ENCODE data around the gene WDCP.
A peak's percentile ranks its signal among the peaks of the same experiment; 100 is the strongest.
"Not testable (repeated sequence)": the region's sequence is repeated elsewhere in the genome, so short reads cannot be mapped to it uniquely, and the experiment has no call there.

Gene WDCP, protein sequence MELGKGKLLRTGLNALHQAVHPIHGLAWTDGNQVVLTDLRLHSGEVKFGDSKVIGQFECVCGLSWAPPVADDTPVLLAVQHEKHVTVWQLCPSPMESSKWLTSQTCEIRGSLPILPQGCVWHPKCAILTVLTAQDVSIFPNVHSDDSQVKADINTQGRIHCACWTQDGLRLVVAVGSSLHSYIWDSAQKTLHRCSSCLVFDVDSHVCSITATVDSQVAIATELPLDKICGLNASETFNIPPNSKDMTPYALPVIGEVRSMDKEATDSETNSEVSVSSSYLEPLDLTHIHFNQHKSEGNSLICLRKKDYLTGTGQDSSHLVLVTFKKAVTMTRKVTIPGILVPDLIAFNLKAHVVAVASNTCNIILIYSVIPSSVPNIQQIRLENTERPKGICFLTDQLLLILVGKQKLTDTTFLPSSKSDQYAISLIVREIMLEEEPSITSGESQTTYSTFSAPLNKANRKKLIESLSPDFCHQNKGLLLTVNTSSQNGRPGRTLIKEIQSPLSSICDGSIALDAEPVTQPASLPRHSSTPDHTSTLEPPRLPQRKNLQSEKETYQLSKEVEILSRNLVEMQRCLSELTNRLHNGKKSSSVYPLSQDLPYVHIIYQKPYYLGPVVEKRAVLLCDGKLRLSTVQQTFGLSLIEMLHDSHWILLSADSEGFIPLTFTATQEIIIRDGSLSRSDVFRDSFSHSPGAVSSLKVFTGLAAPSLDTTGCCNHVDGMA

DNA sequence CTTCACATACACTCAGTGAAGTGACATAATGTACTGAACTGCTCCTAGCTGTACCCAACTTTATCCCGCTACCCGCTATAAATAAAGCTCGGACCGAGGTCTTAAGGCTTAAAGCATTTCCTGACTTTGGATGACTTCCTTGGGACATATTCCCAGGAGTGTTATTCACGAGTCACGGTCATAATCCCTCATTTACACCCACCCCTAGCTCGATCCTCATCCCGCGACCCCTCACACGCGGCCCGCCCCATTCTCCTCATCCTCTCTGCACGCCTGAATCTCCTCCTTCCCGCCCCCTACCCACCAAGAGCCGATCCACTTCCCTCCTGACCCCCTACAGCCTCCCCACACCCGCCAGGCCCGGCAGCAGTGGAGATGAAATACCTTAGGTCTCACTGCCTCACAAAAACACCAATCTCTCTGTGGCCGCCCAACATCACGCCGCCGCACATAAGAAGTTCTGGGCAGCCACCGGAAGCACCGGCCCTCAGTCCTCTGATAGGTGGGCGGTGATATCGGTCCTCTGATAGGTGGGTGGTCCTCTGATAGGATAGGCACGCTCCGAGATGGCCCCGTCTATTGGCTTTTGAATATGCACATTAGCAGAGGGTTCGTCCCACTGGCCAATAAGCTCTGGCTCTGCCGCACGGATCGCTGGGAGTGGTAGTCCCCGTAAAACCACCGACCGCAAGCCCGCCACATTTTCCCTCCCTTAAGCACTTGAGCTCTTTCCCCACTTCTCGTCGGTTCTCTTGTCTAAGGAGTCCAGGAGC lies at the start of gene WDCP:
Gene WDCP, minus strand, starts transcription at position 462 of the 773 bp plus-strand sequence. CDS start 7,897 bp downstream, outside the sequence.
- peak; percentile 96 to 98 (median 97) for DNase-seq

DNA sequence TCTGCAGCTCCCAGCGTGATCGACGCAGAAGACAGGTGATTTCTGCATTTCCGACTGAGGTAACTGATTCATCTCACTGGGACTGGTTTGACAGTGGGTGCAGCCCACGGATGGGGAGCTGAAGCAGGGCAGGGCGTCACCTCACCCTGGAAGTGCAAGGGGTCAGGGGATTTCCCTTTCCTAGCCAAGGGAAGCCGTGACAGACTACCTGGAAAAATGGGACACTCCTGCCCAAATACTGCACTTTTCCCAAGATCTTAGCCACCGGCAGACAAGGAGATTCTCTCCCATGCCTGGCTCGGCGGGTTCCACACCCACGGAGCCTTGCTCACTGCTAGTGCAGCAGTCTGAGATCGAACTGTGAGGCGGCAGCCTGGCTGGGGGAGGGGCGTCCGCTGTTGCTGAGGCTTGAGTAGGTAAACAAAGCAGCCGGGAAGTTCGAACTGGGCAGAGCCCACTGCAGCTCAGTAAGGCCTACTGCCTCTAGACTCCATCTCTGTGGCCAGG lies 48.0 kb upstream of the WDCP start:
- DNase-seq: not testable (repeated sequence)

DNA sequence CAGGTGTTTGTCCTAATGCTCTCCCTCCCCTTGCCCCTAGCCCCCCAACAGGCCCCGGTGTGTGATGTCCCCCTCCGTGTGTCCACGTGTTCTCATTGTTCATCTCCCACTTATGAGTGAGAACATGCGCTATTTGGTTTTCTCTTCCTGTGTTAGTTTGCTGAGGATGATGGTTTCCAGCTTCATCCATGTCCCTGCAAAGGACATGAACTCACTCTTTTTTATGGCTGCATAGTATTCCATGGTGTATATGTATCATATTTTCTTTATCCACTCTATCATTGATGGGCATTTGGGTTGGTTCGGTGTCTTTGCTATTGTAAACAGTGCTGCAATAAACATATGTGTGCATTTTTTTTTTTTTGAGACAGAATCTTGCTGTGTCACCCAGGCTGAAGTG lies 46.1 kb upstream of the WDCP start:
- DNase-seq: not testable (repeated sequence)

GRCh38 chr2:24088821-24089359 lies 41.7 kb upstream of the WDCP start:
- DNase-seq: peak; percentile 15 to 26 (median 18)

DNA sequence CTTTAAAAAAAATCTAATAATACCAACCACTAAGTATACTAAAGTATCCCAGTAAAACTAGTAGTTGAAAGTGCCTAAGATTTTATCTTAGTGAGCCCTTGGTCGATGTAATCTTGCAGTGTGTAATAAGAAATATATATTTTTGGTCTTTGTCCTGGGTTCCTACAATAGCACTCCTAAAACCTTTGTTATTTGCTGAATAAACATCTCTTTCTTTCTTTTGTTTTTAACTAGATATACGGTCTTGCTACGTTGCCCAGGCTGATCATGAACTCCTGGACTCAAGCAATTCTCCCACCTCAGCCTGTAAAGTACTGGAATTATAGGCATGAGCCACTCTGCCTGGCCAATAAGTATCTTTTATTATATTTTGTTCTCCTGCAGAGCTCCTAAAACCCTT lies 39.8 kb upstream of the WDCP start:
- DNase-seq: no peak

- DNase-seq: no peak
Measured at GRCh38 chr2:24086241-24086640, 39.0 kb upstream of the WDCP start.

GRCh38 chr2:24085200-24085489 lies 38.0 kb upstream of the WDCP start:
- no peak for DNase-seq

DNA sequence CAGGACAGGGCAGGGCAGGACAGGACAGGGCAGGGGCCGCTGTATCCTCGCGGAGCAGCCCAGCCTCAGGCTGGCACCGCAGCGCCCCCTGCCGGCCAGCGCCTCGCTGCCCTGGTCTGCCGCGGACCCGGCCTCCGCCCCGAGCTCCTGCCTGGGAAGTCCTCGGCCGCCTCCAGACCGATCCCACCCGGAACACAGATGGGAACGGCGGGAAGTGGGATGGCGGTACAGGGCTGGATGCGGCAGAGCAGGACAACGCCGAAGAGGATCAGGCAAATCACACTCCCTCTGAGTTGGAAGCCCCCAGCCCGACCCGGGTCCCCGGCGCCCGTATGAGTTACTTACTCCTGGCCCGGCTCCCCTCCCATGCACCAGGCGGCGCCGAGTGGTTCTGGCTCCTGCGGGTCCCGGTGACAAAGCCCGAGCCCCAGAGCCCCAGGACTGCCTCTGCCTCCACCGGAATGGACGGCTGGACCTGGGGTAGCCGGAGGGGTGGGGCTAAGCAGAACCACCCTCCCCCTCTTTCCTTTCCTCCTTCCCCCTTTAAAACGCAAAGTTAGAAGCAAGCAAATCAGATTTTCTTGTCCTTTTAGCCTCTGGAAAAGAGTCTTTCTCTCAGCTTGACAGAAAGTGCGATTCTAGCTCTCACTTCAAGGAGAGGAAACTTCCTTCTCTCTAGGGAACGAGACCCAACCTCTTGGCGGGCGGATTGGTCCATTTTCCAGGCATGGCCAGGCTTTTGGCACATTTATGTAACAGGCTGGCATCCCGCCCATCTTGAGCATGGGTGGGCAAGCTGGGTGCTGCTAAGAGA lies 37.4 kb upstream of the WDCP start, which contains the start of gene TP53I3:
Gene TP53I3, minus strand, starts transcription at position 449 of the 814 bp plus-strand sequence. CDS start 508 bp downstream, outside the sequence.
- peak; percentile 92 to 97 (median 96) for DNase-seq

GRCh38 chr2:24083567-24084385 lies 36.6 kb upstream of the WDCP start:
- DNase-seq: peak; percentile 91 to 94 (median 91)

GRCh38 chr2:24082787-24083566 lies 35.8 kb upstream of the WDCP start:
- no peak for DNase-seq

DNA sequence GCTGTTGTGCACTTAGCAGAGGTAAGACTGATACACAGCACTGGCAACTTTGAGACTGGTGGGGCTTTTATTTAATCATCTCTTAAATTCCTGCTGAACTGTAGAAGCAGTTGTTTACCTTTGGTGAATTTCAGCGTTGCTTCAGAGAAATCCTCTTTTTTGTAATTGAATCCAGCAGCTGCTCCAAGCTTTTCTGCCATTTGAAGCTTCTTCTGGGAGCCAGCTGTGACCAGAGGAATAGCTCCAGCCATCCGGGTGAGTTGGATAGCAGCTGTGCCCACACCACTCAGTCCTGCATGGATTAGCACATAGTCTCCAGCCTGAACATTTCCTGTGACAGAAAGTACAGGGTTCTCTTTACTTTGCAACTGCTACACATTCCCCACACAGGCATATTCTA lies 33.5 kb upstream of the WDCP start:
- DNase-seq: no peak

DNA sequence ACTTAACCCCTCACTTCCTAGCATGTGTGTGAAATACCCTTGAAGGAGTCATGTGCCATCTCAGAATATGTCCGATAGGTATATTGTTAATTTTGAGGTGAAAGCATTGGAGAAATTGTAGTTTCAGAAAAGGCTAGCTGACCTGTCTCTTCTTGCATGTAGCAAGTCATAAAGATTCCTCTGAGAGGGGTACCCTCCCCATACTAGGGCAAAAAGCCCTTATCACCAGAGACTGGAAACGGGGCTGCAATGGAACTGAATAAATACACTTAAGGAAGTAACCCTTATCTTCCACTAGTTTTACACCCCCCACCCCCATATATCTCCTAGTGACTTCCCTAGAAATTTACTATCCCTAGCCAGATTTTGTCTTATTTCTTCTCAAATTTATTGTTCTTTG lies 30.7 kb upstream of the WDCP start:
- DNase-seq: no peak

DNA sequence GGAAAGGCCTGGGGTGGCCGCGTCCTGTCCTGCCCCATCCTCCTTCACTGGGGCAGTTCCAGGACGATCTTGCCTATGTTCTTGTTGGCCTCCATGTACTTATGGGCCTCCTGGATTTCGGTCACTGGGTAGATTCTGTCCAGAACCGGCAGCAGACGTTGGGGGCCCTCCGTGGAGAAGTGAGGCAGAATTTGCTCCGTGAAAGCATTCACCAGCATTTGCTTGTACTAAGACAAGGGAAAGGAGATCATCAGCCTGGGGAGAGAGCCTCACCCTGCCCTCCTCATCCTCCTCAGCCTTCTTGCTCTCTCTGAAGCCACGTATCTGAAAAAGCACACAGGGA lies 30.3 kb upstream of the WDCP start:
- no peak for DNase-seq

GRCh38 chr2:24076849-24077534 lies 29.8 kb upstream of the WDCP start:
- DNase-seq: peak; percentile 43 to 60 (median 45)

DNA sequence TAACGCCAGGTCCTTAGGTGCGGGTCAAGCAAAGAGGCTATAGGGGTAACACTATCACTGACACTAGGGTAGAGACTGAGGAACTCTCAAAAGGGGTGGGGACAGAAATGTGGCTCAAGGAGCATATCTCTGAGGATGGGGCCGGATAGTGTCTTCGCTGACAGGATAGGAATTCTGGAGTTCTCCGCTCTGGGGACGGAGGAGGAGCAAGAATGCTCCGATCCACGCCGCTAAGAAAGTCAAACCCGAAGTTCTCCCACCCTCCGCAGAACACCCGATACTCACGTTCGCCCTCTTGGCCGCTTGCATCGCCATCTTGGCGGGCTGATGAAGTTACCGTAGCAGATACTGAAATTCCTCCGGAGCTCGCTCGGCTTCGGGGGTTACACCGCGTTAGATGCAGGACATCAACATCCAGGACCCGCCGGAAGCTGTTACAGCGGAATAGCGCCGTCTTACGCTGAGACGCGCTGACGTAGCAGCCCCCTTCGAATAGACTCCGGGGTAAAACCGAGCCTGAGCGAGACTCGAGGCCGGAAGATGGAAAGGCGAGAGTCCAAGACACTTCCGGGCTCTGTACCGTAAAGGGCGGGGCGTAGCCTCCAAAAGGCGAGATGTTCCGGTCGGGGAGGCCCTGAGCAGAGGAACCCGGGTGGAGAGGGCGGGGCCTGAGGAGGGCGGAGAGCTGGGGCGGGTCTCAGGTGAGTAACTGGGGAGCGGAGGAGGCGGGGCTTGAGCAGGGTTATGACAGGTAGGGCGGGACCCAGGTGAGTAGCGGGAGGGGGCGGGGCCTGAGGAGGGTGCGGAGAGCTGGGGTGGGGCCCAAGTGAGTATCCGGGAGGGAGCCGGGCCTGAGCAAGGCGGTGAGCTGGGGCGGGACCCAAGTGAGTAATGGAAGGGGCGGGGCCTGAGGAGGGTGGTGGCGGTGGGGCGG lies 29.0 kb upstream of the WDCP start, which contains the start of gene SF3B6:
Gene SF3B6, minus strand, starts transcription at position 412 of the 934 bp plus-strand sequence. Its CDS starts 97 bp downstream, at position 315.
- peak; percentile 99 for DNase-seq

DNA sequence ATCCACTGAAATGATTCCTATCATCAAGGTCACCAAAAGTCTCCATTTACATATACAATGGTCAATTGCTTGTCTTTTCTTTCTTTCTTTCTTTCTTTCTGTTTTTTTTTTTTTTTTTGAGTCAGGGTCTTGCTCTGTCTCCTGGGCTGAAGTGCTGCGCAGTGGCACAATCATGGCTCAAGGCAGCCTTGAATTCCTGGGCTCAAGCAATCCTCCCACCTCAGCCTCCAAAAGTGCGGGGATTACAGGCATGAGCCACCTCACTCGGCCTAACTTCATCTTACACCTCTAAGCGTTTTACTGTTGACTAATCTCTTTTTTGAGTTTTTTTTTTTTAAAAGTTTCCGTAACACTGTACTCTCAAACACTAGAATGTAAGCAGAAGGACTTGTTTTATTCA lies 28.1 kb upstream of the WDCP start:
- no peak for DNase-seq

GRCh38 chr2:24073816-24074215 lies 26.6 kb upstream of the WDCP start:
- no peak for DNase-seq

- DNase-seq: no peak
Measured at GRCh38 chr2:24072259-24072658, 25.1 kb upstream of the WDCP start.
